Activated gamma-delta T cell treated with Interleukin-2 at 50 U/mL for 16 hours (primary cell): Measurements from ENCODE around the gene ZBTB21.
"Not testable (repeated sequence)": the region's sequence is repeated elsewhere in the genome, so short reads cannot be mapped to it uniquely, and the experiment has no call there.

Experiments used
- DNase-seq: peaks from one replicate; pipeline ENCODE4 v3.0.0-alpha.2; 2020

Gene ZBTB21

GRCh38 chr21:42016364-42016985 lies 6.3 kb upstream of the ZBTB21 start:
- DNase-seq: no peak

GRCh38 chr21:42013931-42014330 lies 3.8 kb upstream of the ZBTB21 start:
- DNase-seq: no peak

GRCh38 chr21:42013376-42013775 lies 3.2 kb upstream of the ZBTB21 start:
- DNase-seq: no peak

GRCh38 chr21:42012763-42013329 lies 2.7 kb upstream of the ZBTB21 start:
- DNase-seq: no peak

GRCh38 chr21:42012344-42012743 lies 2.2 kb upstream of the ZBTB21 start:
- DNase-seq: no peak

GRCh38 chr21:42010507-42011495 lies 641 bp upstream of the ZBTB21 start:
- DNase-seq: peak; percentile 12

- peak; percentile 46 for DNase-seq
Observed at GRCh38 chr21:42009018-42009830, 936 bp downstream of the ZBTB21 start.

- no peak for DNase-seq
Observed at GRCh38 chr21:42007356-42007940, 2.7 kb downstream of the ZBTB21 start.

GRCh38 chr21:42006765-42007164 lies 3.4 kb downstream of the ZBTB21 start:
- DNase-seq: no peak

- no peak for DNase-seq
Observed at GRCh38 chr21:42004406-42005199, 5.6 kb downstream of the ZBTB21 start.

- no peak for DNase-seq
Observed at GRCh38 chr21:42003051-42003461, 7.1 kb downstream of the ZBTB21 start.

GRCh38 chr21:42002421-42002958 lies 7.7 kb downstream of the ZBTB21 start:
- no peak for DNase-seq

- DNase-seq: no peak
Observed at GRCh38 chr21:42001781-42002180, 8.4 kb downstream of the ZBTB21 start.

GRCh38 chr21:42000908-42001307 lies 9.3 kb downstream of the ZBTB21 start:
- no peak for DNase-seq

- DNase-seq: no peak
Observed at GRCh38 chr21:41997657-41998056, 12.5 kb downstream of the ZBTB21 start.

GRCh38 chr21:41995577-41995976 lies 14.6 kb downstream of the ZBTB21 start:
- DNase-seq: no peak

GRCh38 chr21:41994613-41995012 lies 15.5 kb downstream of the ZBTB21 start:
- DNase-seq: not testable (repeated sequence)

- DNase-seq: no peak
Observed at GRCh38 chr21:41993744-41994143, 16.4 kb downstream of the ZBTB21 start.

- DNase-seq: no peak
Observed at GRCh38 chr21:41992576-41992975, 17.6 kb downstream of the ZBTB21 start.

- no peak for DNase-seq
Observed at GRCh38 chr21:41991659-41992058, 18.5 kb downstream of the ZBTB21 start.

- DNase-seq: no peak
Observed at GRCh38 chr21:41989698-41990097, 20.5 kb downstream of the ZBTB21 start.
